PC-9 (cell line): ENCODE results near the gene CD300LB.

Experiments
- EZH2 ChIP-seq: fragments of 200-600 bp; sonication (generic); IDR thresholded peaks from 2 replicates; pipeline ENCODE4 v1.8.0; 2017; ENCODE audit warnings: antibody characterized with exemption, low read depth
- TF ChIP-seq, protein P1 (sequence below): fragments of 200-600 bp; sonication (generic); conservative IDR thresholded peaks from 2 replicates; pipeline ENCODE4 v1.6.1; 2017; ENCODE audit warnings: mixed run types, antibody characterized with exemption, mild to moderate bottlenecking, moderate library complexity

DNA sequence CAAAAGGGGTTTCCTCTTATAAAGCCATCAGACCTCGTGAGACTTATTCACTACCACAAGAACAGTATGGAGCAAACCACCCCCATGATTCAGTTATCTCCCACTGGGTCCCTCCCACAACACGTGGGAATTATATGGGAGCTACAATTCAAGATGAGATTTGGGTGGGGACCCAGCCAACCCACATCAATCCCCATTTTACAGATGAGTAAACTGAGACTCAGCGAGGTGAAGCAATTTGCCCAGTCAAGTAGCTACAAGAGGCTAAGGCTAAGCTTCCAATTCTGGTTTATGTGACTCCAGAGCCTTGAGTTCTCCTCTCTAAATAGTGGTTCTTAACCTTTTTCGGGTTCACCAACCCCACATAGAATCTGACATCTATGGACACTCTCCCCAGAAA, 56.1 kb downstream of the CD300LB start:
- TF ChIP-seq, protein P1, sequence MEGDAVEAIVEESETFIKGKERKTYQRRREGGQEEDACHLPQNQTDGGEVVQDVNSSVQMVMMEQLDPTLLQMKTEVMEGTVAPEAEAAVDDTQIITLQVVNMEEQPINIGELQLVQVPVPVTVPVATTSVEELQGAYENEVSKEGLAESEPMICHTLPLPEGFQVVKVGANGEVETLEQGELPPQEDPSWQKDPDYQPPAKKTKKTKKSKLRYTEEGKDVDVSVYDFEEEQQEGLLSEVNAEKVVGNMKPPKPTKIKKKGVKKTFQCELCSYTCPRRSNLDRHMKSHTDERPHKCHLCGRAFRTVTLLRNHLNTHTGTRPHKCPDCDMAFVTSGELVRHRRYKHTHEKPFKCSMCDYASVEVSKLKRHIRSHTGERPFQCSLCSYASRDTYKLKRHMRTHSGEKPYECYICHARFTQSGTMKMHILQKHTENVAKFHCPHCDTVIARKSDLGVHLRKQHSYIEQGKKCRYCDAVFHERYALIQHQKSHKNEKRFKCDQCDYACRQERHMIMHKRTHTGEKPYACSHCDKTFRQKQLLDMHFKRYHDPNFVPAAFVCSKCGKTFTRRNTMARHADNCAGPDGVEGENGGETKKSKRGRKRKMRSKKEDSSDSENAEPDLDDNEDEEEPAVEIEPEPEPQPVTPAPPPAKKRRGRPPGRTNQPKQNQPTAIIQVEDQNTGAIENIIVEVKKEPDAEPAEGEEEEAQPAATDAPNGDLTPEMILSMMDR = no peak
- no peak for TF ChIP-seq EZH2
